Measurements from ENCODE around the gene KCNJ11.

Gene KCNJ11

DNA sequence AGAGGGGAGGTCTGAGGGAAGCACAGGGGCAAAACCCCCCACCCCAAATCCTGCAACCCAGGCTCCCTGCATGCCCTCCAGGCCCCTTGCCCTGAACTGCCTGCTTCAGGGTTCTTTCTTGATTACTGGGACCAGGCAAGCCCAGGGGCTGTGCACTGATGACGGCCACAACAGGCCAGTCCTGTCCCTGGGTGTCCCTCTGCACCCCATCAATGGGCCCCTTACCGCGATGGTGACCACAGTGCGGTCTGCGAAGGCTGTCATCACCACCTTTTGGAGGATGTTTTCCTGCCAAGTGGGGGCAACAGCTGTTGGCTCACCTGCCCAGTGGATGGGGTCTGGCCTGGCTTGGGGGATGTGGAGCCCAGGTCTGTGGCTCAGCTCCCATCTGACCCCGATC is 5.0 kb upstream of the KCNJ11 start:
- no peak for DNase-seq (ENCODE audit: extremely low spot score, insufficient read length, low read depth)
- FAIRE-seq = no peak

DNA sequence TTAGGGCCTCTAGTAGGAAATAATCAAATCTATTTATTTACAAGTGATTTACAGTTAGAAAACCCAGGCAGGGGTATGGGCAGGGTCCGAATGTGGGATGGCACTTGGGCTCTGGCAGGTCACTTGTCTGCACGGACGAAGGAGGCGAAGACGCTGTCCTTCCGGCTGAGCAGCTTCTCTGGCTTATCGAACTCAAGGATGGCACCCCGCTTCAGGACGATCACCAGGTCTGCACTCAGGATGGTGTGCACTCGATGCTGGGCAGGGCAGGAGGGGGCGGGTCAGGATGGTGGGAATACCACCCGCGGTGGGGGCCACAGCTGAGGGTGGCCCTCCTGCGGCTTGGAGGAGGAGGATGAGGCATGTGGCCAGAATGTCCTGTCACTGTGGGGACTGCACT is 4.4 kb upstream of the KCNJ11 start:
- DNase-seq (ENCODE audit: extremely low spot score, insufficient read length, low read depth) (no peak), FAIRE-seq (no peak)

DNA sequence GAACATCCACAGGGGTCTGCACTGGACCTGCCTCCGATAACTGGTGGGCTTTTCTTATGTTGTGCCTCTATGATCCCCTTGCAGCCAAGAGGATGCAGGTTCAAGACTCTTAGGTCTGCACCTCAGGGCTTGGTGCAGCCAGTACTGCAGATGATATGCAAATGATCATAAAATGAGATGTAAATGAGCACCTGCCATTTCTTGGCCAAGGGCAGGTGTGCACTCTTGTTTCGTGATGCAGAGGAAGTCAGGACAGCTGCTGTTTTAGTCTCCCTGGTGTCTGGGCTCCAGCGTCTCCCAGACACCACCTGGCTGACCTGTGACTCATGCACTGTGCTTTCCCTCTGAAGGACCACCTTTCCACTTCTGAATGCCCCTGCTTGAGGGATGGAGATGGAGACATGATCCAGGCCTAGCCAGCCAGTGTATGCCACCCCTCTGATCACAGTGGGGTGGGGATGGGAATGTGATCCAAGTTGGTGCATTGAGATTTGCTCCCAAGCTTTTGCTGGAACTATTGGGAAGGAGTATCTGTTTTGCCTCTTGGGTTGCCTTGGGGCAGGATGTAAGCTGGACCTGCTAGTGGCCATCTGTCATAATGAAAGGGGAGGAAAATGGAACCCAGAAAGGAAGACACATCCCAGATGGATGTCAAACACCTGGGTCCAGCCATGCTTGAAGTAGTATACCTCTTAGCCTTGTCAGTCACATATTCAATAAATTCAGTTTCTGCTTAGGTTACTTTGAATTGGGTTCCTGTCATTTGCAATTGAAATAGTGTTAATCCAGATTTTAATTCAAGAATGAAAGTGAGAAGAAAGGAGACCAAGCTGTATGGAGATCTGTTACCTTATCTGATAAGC is 3.3 kb upstream of the KCNJ11 start:
- FAIRE-seq (no peak), DNase-seq (ENCODE audit: extremely low spot score, insufficient read length, low read depth) (no peak)

DNA sequence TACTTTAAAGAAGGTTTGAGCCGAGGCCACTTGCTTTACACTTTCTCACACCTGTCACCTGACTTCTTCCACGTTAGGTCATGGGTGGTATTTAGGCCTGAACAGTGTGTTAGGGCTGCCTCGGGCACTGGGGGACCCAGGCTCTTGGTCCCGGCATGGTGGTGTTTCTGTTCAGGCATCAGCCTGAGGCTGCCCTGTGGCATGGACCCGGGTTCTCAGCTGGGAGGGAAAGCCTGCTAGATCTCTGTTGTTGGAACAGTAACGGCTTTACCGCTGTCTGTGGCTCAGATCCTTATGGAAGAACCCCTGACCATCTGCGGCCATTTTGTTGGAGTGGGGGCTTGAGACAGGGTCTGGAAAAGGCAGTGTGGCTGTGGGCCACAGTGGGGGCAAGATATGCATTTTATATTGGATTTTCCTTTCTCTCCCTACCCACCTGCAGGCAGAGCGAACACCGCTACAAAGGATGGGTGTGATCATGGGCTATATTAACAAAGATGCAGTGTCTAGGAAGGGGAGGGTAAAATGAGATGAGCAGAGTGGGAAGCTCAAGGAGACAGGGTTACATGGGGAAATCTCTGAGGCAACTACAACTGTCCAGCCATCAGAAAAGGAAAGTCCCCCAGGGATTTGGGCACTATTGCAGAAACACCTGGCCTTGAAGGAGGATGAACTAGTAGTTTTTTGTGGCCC is 1.6 kb upstream of the KCNJ11 start:
- FAIRE-seq (no peak), DNase-seq (ENCODE audit: extremely low spot score, insufficient read length, low read depth) (no peak)

DNA sequence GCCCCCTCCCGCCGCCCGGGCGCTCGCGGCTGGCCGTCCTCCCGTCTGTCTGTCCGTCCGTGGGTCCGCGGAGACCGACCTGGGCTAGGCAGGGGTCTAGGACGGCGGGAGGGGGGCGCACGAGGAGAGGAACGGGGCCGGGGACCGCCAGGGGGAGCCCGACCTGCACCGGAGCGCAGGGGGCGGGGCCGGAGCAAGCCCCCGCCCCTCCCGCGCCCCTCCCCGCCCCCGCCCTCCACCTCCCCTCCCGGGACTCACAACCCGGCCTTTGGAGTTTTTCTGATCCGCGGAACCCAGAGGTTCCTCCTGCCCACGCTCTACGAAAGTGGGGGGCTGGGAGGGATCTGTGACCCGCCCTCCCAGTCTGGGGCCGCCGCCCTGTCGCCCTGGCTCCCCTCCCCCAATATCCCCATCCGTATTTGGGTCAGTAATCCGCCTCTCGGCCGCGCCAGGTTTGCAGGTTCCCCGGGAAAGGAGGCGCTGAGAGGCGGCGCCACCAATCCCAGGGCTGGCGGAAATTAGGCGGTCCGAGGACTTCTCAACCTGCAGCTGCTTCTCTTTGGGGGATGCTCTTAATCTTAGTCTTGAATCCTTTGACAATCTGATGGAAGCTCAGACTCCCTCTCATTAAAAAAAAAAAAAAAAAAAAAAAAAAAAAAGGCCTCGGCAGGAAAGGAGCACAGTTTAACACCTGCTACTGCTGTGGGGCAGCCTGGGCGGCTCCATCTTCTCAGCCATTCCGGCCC is 925 bp upstream of the KCNJ11 start:
- FAIRE-seq (no peak), DNase-seq (ENCODE audit: extremely low spot score, insufficient read length, low read depth) (peak; percentile 66)

DNA sequence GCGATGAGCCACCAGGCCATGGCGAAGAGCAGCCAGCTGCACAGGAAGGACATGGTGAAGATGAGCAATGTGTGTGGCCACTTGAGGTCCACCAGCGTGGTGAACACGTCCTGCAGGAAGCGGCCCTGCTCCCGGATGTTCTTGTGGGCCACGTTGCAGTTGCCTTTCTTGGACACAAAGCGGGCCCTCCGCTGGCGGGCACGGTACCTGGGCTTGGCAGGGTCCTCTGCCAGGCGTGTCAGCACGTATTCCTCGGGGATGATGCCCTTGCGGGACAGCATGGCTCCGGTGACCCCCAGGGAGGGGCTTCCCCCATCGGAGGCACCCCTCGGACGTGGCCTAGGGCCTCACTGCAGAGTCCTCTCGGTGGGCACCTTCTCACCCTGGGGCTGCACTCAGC is 648 bp downstream of the KCNJ11 start:
- no peak for DNase-seq (ENCODE audit: extremely low spot score, insufficient read length, low read depth)
- FAIRE-seq = no peak

DNA sequence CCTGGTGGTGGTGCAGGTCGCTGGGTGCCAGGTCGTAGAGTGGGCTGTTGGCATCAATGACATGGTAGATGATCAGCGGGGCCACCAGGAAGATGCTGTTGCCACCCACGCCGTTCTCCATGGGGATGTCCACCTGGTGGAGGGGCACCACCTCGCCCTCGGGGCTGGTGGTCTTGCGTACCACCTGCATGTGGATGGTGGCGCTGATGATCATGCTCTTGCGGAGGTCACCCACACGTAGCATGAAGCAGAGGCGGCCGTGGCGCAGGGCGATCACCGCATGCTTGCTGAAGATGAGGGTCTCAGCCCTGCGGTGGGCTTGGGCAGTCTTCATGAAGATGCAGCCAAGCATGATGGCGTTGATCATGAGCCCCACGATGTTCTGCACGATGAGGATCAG is 1.2 kb downstream of the KCNJ11 start:
- DNase-seq (ENCODE audit: extremely low spot score, insufficient read length, low read depth) (no peak), FAIRE-seq (no peak)

DNA sequence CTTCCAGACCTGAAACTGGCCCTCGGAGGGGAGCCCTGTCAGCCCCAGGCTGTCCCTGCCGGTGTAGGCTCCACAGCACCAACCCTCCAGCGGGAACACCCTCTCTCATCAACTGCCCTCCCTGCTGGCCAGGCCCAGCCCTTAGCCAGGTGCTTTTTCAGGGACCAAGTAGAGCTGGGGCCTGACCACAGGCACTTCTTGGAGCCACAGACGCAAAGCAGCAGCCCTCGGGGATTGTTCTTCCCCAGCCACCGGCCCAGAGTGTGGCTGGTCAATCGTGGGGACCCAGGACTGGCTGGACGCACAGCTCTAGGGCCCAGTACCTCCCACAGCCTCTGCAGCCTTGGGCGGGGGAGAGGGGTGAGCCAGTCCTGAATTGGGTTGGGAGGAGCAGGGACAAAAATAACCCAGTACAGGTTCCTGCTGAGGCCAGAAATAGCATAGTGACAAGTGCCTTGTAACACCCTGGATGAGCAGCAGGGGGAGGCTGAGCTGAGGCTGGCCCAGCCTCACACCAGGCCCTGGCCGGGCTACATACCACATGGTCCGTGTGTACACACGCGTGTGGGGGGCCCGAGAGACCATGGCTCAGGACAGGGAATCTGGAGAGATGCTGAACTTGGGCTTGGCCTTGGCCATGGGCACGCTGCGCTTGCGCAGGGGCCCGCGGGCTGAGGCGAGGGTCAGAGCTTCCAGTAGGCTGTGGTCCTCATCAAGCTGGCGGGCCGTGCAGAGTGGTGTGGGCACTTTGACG is 2.0 kb downstream of the KCNJ11 start:
- no peak for DNase-seq (ENCODE audit: extremely low spot score, insufficient read length, low read depth)
- peak; percentile 59 for FAIRE-seq

DNA sequence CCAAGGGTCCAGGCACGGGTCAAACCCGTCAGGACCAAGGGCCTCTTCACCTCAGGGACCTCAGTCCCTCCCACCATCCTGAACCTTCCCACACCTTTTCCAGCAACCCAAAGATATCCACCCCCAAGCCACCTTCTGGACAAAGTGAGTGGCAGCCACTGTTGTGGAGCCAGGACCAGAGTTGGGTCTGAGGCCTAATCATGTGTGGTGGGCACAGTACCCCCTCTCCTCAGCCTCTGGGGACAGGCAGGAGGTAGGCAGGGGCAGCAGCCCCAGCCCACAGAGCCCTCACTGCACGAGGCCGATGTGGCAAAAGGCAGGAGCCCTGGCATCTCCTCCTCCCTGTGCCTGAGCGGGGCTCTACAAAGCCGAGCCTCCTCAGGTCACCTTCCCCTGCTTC is 2.5 kb downstream of the KCNJ11 start:
- FAIRE-seq (no peak), DNase-seq (ENCODE audit: extremely low spot score, insufficient read length, low read depth) (no peak)

DNA sequence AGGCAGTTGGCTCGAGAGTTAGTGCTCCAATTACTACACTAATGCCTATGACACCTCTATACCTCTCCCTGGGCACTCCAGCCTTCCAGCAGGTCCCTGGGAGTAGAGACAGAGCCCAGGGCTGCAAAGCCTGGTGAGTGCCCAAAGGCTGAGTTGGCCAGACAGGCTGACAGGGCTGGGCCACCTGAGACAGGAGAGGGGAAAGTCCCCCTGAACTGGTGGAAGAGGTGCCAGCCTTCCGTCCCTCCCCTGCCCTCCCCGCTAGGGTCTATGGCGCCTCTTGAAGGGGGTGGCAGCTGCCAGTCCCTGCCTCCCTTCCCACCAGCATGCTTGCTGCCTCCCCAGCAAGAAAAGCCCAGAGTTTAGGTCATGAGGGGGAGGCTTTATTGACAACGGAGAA is 3.0 kb downstream of the KCNJ11 start:
- no peak for FAIRE-seq

DNA sequence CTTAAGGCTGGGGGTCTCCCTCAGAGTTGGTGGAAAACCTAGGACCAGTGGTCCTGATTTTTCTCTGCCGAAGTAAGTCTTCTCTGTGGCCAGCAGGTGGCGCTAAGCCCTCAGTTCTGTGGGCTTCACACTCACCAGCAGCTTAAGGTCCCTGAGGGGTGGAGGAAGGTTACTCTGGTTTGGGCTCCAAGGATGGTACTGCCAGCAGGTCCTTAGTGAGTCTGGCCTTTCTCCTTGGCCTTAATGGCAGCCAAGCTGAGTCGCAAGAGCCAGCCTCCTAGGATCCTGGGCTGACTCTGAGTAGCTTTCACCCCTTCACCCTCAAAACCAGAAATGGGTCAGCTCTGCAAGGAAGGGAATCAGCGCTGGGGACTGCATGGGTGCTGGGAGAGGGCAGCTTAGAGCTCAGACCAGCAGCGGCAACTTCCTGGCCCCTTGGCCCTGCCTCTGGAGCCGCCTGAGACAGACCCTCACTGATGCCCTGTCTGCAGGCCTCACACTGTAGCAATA is 4.4 kb downstream of the KCNJ11 start:
- peak; percentile 61 for FAIRE-seq
- peak; percentile 30 for DNase-seq (ENCODE audit: extremely low spot score, insufficient read length, low read depth)

More for the DNA sequence above, 3.0 kb downstream of the KCNJ11 start:
- DNase-seq (ENCODE audit: extremely low spot score, insufficient read length, low read depth) = no peak

DNA sequence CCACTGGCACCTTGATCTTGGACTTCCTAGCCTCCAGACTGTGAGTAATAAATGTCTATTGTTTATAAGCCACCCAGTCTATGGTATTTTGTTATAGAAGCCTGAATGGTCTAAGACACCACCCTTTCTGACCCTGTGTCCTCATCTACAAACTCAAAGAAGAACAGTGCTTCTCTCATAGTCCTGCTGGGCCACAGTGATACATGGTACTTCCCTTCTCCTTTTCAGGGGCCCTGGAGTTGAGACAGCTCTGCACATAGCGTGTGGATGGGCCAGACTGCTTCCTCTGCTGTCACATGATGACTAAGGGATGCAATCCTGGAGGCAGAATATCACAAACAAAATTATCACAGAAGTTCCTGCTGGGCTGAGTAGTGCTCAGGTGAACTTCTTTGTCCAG is 5.0 kb downstream of the KCNJ11 start:
- no peak for FAIRE-seq
- DNase-seq (ENCODE audit: extremely low spot score, insufficient read length, low read depth) = no peak

DNA sequence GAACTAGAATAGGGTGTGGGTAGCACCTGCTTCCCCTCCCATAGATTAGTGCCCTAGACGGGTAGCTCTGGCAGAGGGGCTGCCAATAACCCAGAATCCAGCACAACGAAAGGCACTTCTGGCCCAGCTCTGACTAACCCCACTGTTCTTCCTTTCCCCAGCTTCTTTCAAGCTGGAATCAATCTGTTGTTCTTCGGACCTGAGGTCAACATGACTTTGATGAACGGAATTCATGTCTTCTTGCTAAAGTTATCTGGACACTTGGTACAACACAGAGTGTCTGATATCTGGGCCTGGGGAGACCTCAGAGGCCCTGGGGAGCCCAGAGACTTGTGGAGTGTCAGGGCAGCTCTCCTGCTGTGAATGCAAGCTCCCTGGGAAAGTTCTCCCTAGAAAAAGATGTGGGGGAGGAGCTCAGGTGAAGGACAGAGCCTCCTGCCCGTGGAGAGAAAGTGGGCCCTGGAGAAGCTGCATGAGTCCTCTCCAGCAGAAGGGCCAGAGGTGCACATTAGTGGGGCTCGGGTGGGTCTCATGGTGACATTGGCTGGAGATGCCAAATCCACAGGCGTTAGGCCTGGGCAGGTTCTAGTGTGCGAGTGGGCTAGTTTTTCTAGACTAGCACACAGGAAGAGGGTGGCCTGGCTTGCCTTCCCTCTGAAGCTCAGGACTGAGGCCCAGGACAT is 6.3 kb downstream of the KCNJ11 start:
- DNase-seq (ENCODE audit: extremely low spot score, insufficient read length, low read depth) (no peak), FAIRE-seq (no peak)

DNA sequence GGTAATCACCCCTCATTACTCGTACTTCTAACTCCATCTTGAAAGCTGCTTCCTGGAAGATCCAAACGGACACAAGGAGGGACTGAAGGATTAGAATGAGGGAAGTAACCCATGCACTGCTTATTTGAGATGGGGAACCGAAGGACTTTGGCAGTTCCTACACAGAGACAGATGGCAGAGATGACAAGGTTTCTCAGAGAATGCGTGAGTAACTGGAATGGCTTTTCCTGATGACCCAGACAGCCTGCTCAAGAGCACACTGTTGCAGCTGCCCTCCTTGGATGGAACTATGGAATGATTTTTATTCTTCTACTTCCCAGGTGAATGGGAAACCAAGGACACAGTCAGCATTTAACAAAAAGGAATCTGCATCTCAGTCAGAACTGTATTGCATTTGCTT is 7.3 kb downstream of the KCNJ11 start:
- DNase-seq (ENCODE audit: extremely low spot score, insufficient read length, low read depth) = no peak

DNA sequence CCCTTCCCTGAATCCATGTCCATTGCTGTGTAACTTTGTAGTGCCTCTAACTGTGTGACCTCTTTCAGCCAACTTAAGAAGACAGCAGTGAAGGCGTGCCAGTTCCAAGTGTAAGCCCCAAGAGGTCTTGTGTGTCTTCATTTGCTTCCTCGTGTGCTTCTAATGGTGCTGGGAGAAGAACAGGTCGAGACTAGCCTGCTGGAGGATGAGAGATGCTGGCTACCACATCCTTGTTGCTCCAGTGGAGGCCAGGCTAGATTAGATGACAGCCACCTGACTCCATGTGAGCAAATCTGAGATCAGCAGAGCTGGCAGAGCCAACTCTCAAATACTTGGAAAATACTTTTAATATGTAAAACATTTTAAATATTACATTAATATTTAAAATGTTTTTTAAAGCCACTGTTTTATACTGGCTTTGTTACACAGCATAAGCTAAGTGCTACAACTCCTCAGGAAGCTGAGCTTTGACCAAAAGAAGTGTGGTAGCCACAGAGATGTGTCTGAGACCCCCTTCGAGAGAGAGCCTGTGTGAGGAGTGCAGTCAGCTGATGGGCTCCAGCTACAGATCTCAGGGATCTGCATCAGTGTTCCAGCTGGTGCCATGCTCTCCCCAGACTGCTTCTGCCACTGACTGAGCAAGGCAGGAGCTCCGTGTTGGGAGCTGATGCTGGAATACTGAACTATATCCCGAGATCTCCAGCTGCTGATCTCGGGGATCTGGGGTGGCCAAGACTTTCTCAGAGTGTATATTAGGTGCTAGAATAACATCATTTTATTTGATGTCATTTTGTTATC is 8.9 kb downstream of the KCNJ11 start:
- DNase-seq (ENCODE audit: extremely low spot score, insufficient read length, low read depth) (no peak), FAIRE-seq (no peak)

More for the DNA sequence above, 7.3 kb downstream of the KCNJ11 start:
- FAIRE-seq = no peak

DNA sequence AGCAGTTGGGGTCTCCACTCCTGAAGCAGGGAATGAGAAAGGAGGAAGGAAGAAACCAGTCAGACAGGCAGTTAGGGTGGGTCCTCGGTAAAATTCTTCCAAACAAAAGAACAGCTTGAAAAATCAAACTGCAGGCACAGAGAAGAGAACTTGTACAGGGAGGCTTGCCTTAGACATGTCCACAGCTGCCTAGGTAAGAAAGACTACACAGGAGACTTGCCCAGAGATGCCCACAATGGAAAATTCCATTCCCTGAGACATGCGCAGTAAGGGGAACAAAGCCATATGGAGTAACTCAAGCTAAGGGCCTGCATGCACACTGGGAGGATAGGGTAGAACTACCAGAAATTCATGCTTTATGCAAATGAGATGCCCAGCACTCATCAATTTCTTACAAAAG is 9.8 kb downstream of the KCNJ11 start:
- no peak for DNase-seq (ENCODE audit: extremely low spot score, insufficient read length, low read depth)
- no peak for FAIRE-seq

DNA sequence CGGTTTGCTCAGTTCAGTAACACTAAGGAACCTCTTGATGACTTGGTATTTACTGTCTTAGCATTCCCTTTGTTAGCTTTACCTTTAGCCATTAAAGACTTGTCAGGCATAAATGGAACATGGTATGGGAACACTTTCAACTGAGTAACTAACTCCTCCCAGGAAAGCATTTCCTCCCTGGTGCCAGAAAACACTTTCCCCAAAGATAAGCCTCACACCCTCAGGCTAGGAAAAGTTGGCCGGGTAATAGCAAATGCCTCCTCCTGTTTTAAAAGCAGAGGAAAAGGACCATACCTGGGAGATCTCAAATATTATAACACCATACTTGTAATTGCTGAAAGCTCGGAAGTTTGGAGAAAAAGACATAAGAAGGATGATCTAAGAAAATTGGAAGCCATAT is 12.0 kb downstream of the KCNJ11 start:
- no peak for FAIRE-seq
- DNase-seq (ENCODE audit: extremely low spot score, insufficient read length, low read depth) = no peak

DNA sequence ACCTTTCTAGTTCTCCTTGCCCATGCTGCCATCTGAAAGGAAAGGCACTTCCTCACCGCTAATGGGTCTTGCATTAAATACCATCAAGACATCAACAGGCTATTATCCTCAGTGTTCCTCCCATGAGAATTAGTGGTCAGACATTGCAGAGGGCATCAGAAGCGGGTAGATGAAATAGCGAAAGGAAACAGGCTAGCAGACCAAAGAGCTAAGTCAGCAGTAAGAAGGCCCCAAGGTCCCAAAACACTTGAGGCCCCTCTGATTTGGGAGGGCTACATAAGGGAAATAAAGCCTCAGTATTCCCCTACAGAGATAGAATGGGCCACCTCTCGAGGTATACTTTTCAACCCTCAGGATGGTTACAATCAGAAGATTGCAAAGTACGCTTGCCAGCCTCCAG is 12.9 kb downstream of the KCNJ11 start:
- DNase-seq (ENCODE audit: extremely low spot score, insufficient read length, low read depth) = no peak
- FAIRE-seq = no peak

DNA sequence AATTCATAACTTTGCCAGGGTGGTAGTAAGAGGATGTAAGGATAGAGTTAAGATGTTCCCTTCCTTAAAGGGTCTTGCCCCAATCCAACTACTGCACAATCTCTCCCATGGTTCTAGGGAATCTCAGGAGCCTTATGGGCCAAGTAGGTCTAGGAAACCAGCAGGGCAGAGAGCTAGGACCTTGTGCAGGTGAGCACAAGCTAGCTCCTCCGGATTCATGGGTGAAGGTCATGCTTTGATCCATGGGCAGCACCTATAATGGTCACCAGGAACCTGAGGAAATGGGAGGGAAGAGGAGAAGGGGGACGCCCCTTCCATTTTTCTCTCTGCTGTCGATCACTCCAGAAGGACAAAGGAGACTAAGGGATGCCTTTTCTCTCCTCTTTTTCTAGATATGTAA is 16.8 kb downstream of the KCNJ11 start:
- FAIRE-seq = no peak
- no peak for DNase-seq (ENCODE audit: extremely low spot score, insufficient read length, low read depth)

Measured in GM18507 (cell line).